HG02759 (cell line): Measurements from ENCODE around the gene FHOD3.

ENCODE experiments used
- ATAC-seq: cut with Tn5 transposase; IDR thresholded peaks from one replicate; pipeline ENCODE4 v1.9.1; 2021; ENCODE audit warnings: mild to moderate bottlenecking, moderate library complexity; ENCODE audit not compliant: unreplicated experiment

The FHOD3 gene

DNA sequence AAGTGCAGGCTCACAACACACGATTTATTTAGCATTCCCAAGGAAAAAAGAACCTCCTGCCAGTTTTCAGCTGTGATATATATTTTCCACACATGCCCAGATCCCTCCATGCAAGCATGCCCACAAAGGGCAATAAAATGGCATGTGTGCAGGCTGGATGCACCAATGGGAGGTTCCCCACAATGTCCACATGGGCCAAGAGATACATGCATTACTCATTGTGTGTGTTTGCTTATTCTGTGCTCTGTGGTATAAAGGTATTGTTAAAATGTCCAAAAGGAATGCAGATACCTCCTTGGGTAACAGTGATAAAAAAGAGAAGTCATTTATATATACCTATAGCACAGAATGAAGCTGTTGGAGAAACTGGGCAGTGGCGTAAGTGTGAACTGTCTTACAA, 207.4 kb downstream of the FHOD3 start:
- no peak for ATAC-seq

- ATAC-seq = no peak
Measured at GRCh38 chr18:36505665-36506064, 208.2 kb downstream of the FHOD3 start.

DNA sequence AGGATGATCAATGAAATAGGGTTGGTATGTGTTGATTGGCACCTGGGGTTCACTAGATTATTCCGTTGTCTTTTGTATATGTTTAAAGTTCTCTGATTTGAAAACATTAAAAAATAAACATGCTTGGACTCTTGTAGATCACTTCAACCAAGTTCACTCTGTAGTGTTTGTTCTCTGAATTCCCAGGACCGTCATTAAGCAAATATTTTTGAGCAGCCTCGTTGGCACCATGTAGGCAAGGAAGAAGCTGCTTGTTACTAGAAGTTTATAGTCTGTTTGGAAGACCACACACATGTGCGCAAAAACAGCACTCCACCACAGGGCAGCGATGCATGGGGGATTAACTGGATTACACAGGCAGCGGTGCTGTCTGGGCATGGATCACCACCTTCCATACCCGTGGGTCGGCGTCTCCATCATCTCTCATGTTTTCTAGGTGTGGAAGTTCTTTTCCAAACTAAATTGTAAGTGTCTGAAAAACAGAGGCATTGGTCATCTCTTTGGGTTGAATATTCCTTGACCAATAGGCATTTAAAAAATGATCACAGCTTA, 212.2 kb downstream of the FHOD3 start:
- no peak for ATAC-seq

DNA sequence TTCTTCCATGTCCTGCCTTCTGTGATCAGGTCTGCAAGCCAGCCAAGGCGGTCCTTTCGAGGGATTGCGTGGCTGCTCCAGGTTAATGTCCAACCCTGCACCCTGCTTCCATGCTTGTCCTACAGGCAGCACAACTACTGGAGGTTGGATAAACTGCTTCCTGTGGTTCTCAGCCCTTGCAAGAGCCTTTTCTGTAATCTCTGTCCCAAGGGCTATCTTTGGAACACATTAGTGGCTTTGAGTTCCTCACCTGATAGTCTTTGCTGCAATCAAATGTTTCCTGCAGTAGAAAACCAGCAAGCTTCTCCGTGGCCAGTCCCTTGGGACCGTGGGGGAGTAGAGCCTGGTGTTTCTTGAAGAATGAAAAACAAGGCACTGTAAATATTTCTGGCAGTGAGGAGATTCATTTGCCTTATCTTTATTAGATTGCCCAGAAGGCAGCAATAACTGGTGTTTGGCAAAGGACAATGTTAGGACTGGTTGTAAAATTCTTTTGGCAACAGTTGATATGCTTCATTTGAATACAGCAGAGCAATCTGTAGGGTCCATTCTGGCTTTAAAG, 214.4 kb downstream of the FHOD3 start:
- ATAC-seq = no peak

DNA sequence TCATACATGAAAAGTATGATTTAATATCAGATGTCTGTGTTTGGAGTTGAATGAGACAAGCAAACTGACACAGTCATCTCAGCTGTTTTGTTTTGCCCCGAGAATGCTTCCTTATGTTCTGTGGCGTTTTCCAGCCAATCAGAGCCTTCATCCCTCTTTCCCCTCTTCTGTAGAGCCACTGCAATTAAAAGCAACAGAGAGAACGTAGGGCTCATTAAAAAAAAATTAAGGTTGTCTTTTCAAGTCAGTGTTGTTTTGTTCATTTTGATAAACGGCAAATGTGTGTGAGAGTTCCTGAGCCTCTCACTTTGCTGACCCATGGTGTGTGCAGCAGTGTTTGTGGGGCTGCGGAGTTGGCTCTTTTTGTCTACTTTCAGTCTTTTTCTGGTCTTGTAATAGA, 216.0 kb downstream of the FHOD3 start:
- ATAC-seq = no peak

- no peak for ATAC-seq
Measured at GRCh38 chr18:36514778-36515177, 217.3 kb downstream of the FHOD3 start.

- no peak for ATAC-seq
Measured at GRCh38 chr18:36516258-36516657, 218.7 kb downstream of the FHOD3 start.

DNA sequence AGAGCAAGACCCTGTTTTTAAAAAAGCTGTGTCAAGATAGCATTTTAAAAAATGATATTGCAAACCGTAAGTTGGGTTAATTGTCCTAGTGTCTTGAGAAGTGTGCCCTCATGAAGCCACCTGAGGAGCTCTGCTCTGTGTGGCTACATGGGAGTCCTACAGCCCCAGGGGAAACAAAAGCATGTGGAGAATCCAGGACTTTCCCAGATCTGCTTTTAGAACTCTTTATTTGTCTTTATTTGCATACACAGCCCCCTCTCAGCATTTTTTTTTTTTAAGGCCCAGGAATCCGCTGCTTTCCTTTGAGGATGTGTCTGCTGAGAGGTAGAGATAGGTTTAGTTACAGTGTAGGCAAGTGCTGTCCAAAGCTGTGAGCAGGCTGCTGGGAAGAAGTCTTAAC, 219.2 kb downstream of the FHOD3 start:
- no peak for ATAC-seq

DNA sequence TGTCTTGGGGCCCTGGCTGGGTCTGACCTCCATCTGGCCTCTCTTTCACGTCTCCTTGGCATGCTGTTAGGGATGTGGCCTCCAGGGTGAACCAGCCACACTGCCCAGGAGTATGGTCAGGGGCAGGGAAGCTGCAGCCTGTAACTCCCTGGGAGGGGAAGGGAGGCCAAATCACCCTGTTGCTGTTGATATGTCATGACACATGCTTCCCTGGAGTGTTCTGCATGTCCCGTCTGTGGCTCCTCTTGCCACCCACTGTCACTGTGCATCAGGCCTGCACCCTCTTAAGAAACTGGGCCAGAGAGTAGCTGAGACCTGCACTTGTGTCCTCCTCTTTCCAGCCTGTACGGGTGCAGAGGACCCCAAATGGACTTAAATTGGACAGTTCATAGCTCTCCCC, 221.3 kb downstream of the FHOD3 start:
- no peak for ATAC-seq

DNA sequence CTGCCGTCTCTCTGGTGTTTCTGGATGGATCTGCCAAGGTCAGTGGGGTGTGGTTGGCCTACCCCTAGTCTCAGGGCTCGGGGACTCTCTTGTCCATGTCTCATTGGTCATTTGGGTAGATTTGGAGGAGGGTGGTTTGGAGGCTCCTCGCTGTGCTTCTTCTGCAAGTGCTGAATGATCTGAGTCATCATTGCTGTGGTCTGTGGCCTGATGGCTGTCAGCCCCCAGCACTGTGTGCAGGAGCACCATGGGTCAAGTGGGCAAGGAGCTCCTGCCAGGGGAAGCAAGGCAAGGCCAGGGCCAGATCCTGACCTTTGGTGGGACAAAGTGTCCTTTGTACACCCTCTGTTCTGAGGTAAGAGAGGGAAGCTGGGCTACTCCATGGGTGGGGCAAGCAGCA, 221.8 kb downstream of the FHOD3 start:
- peak; percentile 52 for ATAC-seq

DNA sequence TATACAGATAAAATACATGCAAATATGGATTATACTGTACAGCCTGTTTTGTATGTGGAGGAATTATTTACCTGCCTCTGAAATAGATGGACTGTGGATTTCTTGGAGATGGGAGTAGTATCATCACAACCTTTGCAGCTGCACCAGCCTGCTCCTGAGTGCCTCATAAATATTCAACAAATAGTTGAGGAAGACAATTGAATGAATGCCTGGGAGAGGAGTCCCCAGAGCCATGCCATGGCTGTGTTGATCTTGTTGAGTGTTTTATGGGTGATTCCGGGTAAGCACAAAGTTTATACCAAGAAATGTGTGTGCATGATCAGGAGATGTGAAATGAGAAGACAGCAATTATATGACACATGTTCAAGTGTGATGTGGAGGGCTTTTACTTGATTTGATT, 225.0 kb downstream of the FHOD3 start:
- ATAC-seq = no peak

DNA sequence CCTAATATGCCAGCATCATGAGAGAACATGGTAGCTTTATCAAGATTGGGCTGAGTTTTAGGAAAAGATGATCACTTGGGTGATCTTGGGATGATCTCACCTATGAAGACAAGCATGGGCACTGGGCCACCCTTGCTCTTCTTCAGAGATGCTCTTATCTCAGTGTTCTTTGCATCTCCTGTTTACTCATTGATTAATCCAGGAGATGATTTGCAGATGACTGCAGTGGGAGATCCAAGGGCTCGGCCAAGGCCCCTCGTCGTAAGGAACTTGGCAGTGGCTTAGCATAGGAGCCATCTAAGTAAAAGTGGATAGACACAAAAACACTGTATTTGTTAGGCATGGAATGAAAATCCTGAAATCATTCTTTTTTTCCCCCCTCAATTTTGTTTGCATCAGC, 228.4 kb downstream of the FHOD3 start:
- no peak for ATAC-seq

DNA sequence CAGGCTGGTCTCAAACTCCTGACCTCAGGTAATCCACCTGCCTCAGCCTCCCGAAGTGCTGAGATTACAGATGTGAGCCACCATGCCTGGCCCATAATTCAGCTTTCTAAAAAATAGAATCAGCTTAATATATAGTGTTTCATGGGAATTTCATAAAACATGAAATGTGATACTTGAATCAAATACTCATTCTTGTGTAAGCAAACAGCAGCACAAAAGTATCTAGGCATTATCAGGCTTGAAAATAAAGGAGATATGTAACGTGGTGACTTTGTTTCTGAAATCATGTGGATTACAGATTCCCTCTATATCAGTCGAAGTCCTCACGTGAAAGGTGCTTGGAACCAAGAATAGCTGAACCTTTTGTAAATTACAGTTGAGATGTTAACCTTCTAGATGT, 229.1 kb downstream of the FHOD3 start:
- no peak for ATAC-seq

- ATAC-seq = no peak
Measured at GRCh38 chr18:36527051-36527450, 229.5 kb downstream of the FHOD3 start.

DNA sequence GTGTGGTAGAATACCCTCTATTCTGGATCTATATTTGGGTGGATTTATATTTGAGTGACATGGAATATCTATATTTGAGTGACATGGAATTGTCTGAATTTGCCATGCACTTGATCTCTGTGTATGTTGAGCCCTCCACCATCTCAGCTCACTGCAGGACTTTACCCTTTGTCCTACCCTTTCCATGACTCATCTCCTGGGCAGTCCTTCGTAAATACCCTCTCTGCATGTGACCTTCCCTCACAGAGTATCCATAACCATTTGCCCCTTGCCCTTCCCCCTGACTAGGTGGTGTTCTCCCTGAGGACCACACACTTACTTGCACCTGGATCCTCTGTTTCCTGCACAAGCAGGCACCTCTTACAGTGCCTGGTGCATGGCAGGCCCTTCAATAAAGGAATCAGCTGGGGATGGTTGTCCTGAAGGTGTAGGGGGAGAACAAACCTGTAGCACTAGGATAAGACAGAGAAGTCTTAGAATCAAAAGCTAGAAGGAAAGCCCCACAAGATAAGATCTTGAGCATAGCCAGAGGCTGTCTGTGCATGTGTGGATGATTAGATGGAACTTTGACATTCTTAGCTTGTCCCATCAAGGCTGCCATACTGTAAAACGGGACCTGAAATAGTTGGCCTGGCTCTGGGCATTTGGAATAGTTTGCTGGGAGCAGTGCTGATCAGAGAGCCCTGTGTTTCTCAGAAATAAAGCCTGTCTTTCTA, 230.4 kb downstream of the FHOD3 start:
- no peak for ATAC-seq

- ATAC-seq = no peak
Measured at GRCh38 chr18:36529747-36530146, 232.2 kb downstream of the FHOD3 start.

DNA sequence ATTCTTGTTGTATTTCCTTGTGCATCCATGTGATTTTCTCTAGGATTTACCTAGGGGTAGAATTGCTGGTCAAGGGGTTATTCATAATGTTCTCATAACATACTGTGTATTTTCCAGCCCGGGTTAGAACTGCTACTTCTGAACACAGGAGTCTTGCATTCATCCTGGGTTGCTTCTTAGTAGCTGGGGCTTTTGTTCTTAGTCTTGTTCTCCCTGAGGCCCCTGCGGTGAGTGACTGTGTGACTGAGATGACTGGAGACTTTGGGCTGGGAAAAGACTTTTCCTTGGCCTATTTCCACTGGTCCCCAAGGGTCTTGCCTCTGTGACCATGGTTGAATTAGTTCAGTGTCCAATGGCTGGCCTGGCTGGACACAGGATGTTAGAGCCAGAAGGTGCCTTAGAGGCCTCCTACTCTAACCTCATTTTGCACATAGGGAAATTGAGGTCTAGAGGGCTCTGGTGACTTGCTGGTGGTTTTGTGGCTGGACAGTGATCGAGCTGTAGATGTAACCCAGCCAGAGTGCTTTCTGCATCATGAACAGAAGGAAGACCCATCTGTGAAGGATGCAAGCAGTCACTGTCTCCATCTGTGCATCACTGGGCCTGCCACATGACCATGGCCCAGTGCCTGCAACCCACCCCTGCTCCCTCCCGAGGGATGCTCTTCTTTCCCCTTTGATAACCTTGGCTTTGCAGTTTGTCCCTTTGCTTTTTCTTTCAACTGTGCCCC, 233.3 kb downstream of the FHOD3 start:
- ATAC-seq = no peak

- ATAC-seq = no peak
Measured at GRCh38 chr18:36531636-36532035, 234.1 kb downstream of the FHOD3 start.

GRCh38 chr18:36532394-36532793, 234.9 kb downstream of the FHOD3 start:
- ATAC-seq = no peak

GRCh38 chr18:36532815-36533214, 235.3 kb downstream of the FHOD3 start:
- ATAC-seq = no peak

GRCh38 chr18:36533446-36534153, 236.1 kb downstream of the FHOD3 start:
- no peak for ATAC-seq
